Thyroid gland (tissue), 4 donors: Measurements from ENCODE around the gene TMEM200A. TPM values are rescaled to one million over a fixed set of nuclear protein-coding genes. Genes with fewer than 3 reads are reported as not detected.

ENCODE experiments used
- DNase-seq, 2 donors: peaks; one replicate each; pipeline ENCODE4 v3.0.0-alpha.2; 2019
- H3K27ac ChIP-seq, 3 donors: fragments of 200-600 bp; sonication (generic); 1 replicate in 2 of 3; 2 replicates in 1 of 3; pipeline ENCODE4 v1.5.1; 2016 to 2019; ENCODE audit warnings: mild to moderate bottlenecking in 1 of 3, moderate library complexity in 1 of 3
- H3K27me3 ChIP-seq: fragments of 200-600 bp; sonication (generic); one replicate; pipeline ENCODE4 v1.5.1; 2019
- H3K36me3 ChIP-seq, 2 donors: fragments of 200-600 bp; sonication (generic); one replicate each; pipeline ENCODE4 v1.5.1; 2016 to 2019
- H3K4me1 ChIP-seq, 2 donors: fragments of 200-600 bp; sonication (generic); one replicate each; pipeline ENCODE4 v1.5.1; 2017 to 2019
- H3K4me3 ChIP-seq, 3 donors: fragments of 200-600 bp; sonication (generic); replicated peaks in 1 of 3; 1 replicate in 2 of 3; 2 replicates in 1 of 3; pipeline ENCODE4 v1.5.1; 2016; ENCODE audit warnings: mild to moderate bottlenecking in 1 of 3
- H3K9me3 ChIP-seq: fragments of 200-600 bp; sonication (generic); one replicate; pipeline ENCODE4 v1.5.1; 2017
- POLR2A ChIP-seq, 2 donors: fragments of 450-650 bp; IDR thresholded peaks; one replicate each; pipeline ENCODE4 v1.6.1; 2017; ENCODE audit warnings: antibody characterized with exemption in 2 of 2, mild to moderate bottlenecking in 2 of 2, moderate library complexity in 1 of 2
- WGBS, 2 donors: methylation state at CpG; one replicate each; pipeline ENCODE4 v1.1.5; 2017; 5-methylcytosine and 5-hydroxymethylcytosine counted together
- intact Hi-C: fragments of 100-400 bp; cut with DNase I; formaldehyde crosslinking; loops from one replicate; pipeline ENCODE4 v1.15.1; 2023
- total RNA-seq, 4 donors: library from RNA; depleted of rRNA; stranded (reverse); fragments of >200 nt; gene quantifications; one replicate each; pipeline ENCODE4 v1.2.3, GENCODE V29; 2016
- TF ChIP-seq, protein P1 (sequence below), 6 experiments: fragments of 200-600 bp in 3 of 6; fragments of 450-650 bp in 3 of 6; sonication (generic) in 3 of 6; IDR thresholded peaks; one replicate each; pipeline ENCODE4 v1.5.1; 2016 to 2019; ENCODE audit warnings: antibody characterized with exemption in 6 of 6, mild to moderate bottlenecking in 2 of 6, inconsistent platforms in 1 of 6, moderate library complexity in 1 of 6

Gene TMEM200A
- total RNA-seq, 4 donors from 2014 or later = 2.1 to 4.6 (median 4.2) TPM

DNA sequence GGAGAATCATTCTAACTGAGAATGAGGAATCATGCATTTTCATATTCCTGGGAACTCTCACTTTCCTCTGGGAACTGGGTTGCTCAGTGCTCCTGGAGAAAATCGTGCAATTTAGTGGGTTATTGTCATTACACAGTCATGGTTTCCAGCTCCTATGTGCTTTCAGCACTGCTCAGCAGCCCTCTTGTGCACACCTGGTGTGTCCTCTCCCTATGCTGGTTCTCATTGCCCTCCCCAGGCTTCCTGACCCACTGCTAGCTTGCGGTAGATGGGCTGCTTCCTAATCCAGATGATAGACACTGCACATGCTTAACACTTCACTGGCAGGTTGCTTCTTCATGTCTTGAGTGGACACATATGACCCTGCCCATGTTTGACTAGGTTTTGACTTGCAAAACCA lies 39.7 kb downstream of the TMEM200A start:
- Histone ChIP-seq H3K27me3 (no peaks in the 10 kb centered on the region), H3K9me3 (no peaks in the 10 kb centered on the region), H3K27ac (no peak overlapping the region), H3K4me1 (no peaks in the 10 kb centered on the region), H3K4me3 (no peak overlapping the region), H3K36me3 (no peaks in the 10 kb centered on the region)
- no peak for DNase-seq
- WGBS, 2 donors = 64 to 69% methylated on average over 2 of the region's 2 CpGs
- intact Hi-C loops = no loop called here
- no peak for TF ChIP-seq POLR2A (IDR thresholded peaks at IDR 0.05)
- TF ChIP-seq, protein P1, sequence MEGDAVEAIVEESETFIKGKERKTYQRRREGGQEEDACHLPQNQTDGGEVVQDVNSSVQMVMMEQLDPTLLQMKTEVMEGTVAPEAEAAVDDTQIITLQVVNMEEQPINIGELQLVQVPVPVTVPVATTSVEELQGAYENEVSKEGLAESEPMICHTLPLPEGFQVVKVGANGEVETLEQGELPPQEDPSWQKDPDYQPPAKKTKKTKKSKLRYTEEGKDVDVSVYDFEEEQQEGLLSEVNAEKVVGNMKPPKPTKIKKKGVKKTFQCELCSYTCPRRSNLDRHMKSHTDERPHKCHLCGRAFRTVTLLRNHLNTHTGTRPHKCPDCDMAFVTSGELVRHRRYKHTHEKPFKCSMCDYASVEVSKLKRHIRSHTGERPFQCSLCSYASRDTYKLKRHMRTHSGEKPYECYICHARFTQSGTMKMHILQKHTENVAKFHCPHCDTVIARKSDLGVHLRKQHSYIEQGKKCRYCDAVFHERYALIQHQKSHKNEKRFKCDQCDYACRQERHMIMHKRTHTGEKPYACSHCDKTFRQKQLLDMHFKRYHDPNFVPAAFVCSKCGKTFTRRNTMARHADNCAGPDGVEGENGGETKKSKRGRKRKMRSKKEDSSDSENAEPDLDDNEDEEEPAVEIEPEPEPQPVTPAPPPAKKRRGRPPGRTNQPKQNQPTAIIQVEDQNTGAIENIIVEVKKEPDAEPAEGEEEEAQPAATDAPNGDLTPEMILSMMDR (IDR thresholded peaks at IDR 0.05) = no peak

GRCh38 chr6:130407032-130407431 lies 41.2 kb downstream of the TMEM200A start:
- no peaks in the 10 kb centered on the region for H3K9me3 ChIP-seq
- 75 to 76% methylated on average over 3 of the region's 3 CpGs for WGBS, 2 donors
- H3K27me3 ChIP-seq = no peaks in the 10 kb centered on the region
- no peaks in the 10 kb centered on the region for H3K36me3 ChIP-seq
- no peak for DNase-seq
- TF ChIP-seq, protein P1 (IDR thresholded peaks at IDR 0.05) = no peak
- no peak for TF ChIP-seq POLR2A (IDR thresholded peaks at IDR 0.05)
- intact Hi-C loops = no loop called here
- H3K4me3 ChIP-seq = no peak overlapping the region
- no peaks in the 10 kb centered on the region for H3K4me1 ChIP-seq
- no peak overlapping the region for H3K27ac ChIP-seq

- H3K4me3 ChIP-seq = no peak overlapping the region
- H3K4me1 ChIP-seq = no peaks in the 10 kb centered on the region
- no peak overlapping the region for H3K27ac ChIP-seq
- no peak for DNase-seq
- intact Hi-C loops = no loop called here
- WGBS, 2 donors = 59 to 64% methylated on average over 2 of the region's 2 CpGs
- H3K9me3 ChIP-seq = no peaks in the 10 kb centered on the region
- no peaks in the 10 kb centered on the region for H3K27me3 ChIP-seq
- H3K36me3 ChIP-seq = no peaks in the 10 kb centered on the region
- TF ChIP-seq POLR2A (IDR thresholded peaks at IDR 0.05) = no peak
- TF ChIP-seq, protein P1 (IDR thresholded peaks at IDR 0.05) = no peak
Measured at GRCh38 chr6:130409418-130410100, 43.7 kb downstream of the TMEM200A start.

- H3K27me3 ChIP-seq = no peaks in the 10 kb centered on the region
- no peak overlapping the region for H3K4me3 ChIP-seq
- H3K4me1 ChIP-seq = no peaks in the 10 kb centered on the region
- no peak overlapping the region for H3K27ac ChIP-seq
- DNase-seq = no peak
- no peak for TF ChIP-seq POLR2A (IDR thresholded peaks at IDR 0.05)
- TF ChIP-seq, protein P1 (IDR thresholded peaks at IDR 0.05) = no peak
- intact Hi-C loops = no loop called here
- WGBS, 2 donors = 81 to 91% methylated on average over 2 of the region's 2 CpGs
- H3K36me3 ChIP-seq = no peaks in the 10 kb centered on the region
- no peaks in the 10 kb centered on the region for H3K9me3 ChIP-seq
Measured at GRCh38 chr6:130411481-130411880, 45.7 kb downstream of the TMEM200A start.

DNA sequence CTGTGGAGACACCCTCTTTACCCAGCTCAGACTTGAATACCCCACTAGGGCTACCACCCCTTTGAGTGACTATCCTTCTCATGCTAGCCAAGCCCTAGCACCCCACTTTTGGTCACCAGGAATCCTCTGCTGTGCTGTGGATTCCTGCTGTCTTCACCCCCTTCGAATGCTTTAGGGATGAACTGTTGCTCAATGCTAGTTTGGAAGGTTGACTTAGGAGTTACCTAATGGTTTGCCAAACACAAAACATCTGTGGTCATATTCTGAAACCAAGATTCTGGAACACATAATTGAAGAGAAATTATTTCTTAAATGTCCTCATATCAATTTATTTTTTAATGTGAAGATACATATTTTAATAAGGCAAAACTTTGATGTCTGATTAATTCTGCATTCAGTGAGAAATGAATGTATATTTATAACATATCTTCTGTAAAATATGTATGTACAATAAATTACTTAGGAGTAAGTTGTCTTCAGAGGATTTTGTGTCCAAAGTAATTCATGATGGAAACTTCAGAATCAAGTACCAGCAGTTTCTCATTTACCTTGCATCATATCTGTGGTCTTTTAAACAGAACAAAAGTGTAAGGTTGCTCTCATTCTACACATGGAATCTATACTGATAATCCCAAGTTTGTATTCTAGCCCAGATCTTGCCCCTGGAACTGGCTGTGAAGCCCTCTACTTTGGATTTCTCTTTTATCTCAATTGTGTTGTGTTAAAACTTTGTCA lies 46.9 kb downstream of the TMEM200A start:
- TF ChIP-seq, protein P1 (IDR thresholded peaks at IDR 0.05) = no peak
- TF ChIP-seq POLR2A (IDR thresholded peaks at IDR 0.05) = no peak
- Histone ChIP-seq H3K36me3 (no peaks in the 10 kb centered on the region), H3K27ac (no peak overlapping the region)

More for the DNA sequence above, 46.9 kb downstream of the TMEM200A start:
- intact Hi-C loops = no loop called here
- no peak overlapping the region for H3K4me3 ChIP-seq
- H3K9me3 ChIP-seq = no peaks in the 10 kb centered on the region
- WGBS, 2 donors = 43 to 69% methylated on average over 1 of the region's 1 CpG
- DNase-seq = no peak
- H3K27me3 ChIP-seq = no peaks in the 10 kb centered on the region
- H3K4me1 ChIP-seq = no peaks in the 10 kb centered on the region
